PC-3 (cell line): ENCODE data around the gene KIAA1328. TPM values are rescaled to one million over a fixed set of nuclear protein-coding genes. Genes with fewer than 3 reads are reported as not detected.
"Not testable (repeated sequence)": the region's sequence is repeated elsewhere in the genome, so short reads cannot be mapped to it uniquely, and the experiment has no call there.

Experiments used
- ATAC-seq: fragments of 200-7000 bp; cut with Tn5 transposase; 2 replicates; pipeline ENCODE4 v1.9.1; 2020; ENCODE audit warnings: mild to moderate bottlenecking, moderate library complexity
- BruUV-seq: library from RNA; stranded (reverse); fragments of 400-500 nt; replicated peaks from 2 replicates; lab custom pipeline; 2021; lab: Mats Ljungman, UMichigan
- CTCF ChIA-PET: fragments of 300-600 bp; sonication (Branson Sonifier 250); formaldehyde crosslinking; loops from one replicate; lab custom pipeline; 2022; ENCODE audit warnings: antibody characterized with exemption; lab: Charles Lee
- POLR2A ChIA-PET: fragments of 300-600 bp; sonication (Branson Sonifier 250); formaldehyde crosslinking; loops from one replicate; lab custom pipeline; 2022; ENCODE audit warnings: antibody characterized with exemption; ENCODE audit not compliant: unreplicated experiment; lab: Charles Lee
- DNase-seq: peaks from one replicate; pipeline ENCODE4 v3.0.0-alpha.2; 2015
- H2AFZ ChIP-seq: fragments of 300-600 bp; sonication (generic); 2 replicates; pipeline ENCODE4 v1.6.0; 2016; ENCODE audit warnings: antibody characterized with exemption, low read length
- H3F3A ChIP-seq: fragments of 300-600 bp; sonication (generic); one replicate; pipeline ENCODE4 v1.6.0; 2017; ENCODE audit warnings: antibody characterized with exemption, low read length, control low read depth, mild to moderate bottlenecking; ENCODE audit not compliant: unreplicated experiment
- H3K27ac ChIP-seq: fragments of 300-600 bp; sonication (generic); 2 replicates; pipeline ENCODE4 v1.5.1; 2016; ENCODE audit warnings: mild to moderate bottlenecking, low read length
- H3K27me3 ChIP-seq: fragments of 300-600 bp; sonication (generic); 2 replicates; pipeline ENCODE4 v1.6.1; 2016; ENCODE audit warnings: low read length, mixed read lengths
- H3K36me3 ChIP-seq: fragments of 300-600 bp; sonication (generic); 2 replicates; pipeline ENCODE4 v1.6.1; 2016; ENCODE audit warnings: low read depth, mixed run types, low read length, mixed read lengths
- H3K4me1 ChIP-seq: fragments of 300-600 bp; sonication (generic); 2 replicates; pipeline ENCODE4 v1.5.1; 2016; ENCODE audit warnings: low read length; ENCODE audit not compliant: insufficient read depth
- H3K4me2 ChIP-seq: fragments of 300-600 bp; sonication (generic); 2 replicates; pipeline ENCODE4 v1.6.0; 2016; ENCODE audit warnings: low read length
- H3K4me3 ChIP-seq: fragments of 300-600 bp; sonication (generic); 2 replicates; pipeline ENCODE4 v1.5.1; 2016; ENCODE audit warnings: mild to moderate bottlenecking, low read length, mixed read lengths
- H3K79me2 ChIP-seq: fragments of 300-600 bp; sonication (generic); 2 replicates; pipeline ENCODE4 v1.6.1; 2017; ENCODE audit warnings: low read length, mixed read lengths
- H3K9ac ChIP-seq: fragments of 300-600 bp; sonication (generic); 2 replicates; pipeline ENCODE4 v1.6.0; 2016; ENCODE audit warnings: mild to moderate bottlenecking, low read length
- H3K9me2 ChIP-seq: fragments of 300-600 bp; sonication (generic); replicated peaks from 2 replicates; pipeline ENCODE4 v1.6.1; 2016; ENCODE audit warnings: mixed run types, low read length, mixed read lengths
- H3K9me3 ChIP-seq: fragments of 300-600 bp; sonication (generic); 2 replicates; pipeline ENCODE4 v1.6.1; 2016; ENCODE audit warnings: low read length, mixed read lengths
- H4K20me1 ChIP-seq: fragments of 300-600 bp; sonication (generic); 2 replicates; pipeline ENCODE4 v1.6.1; 2016; ENCODE audit warnings: low read length, mixed read lengths
- EZH2 ChIP-seq: fragments of 300-600 bp; sonication (generic); IDR thresholded peaks from one replicate; pipeline ENCODE4 v1.6.1; 2017; ENCODE audit warnings: antibody characterized with exemption, mild to moderate bottlenecking, low read length; ENCODE audit not compliant: unreplicated experiment
- EZH2phosphoT487 ChIP-seq: fragments of 300-600 bp; sonication (generic); IDR thresholded peaks from 2 replicates; pipeline ENCODE4 v1.6.1; 2018; ENCODE audit warnings: mild to moderate bottlenecking, antibody characterized with exemption, low read length, borderline replicate concordance
- intact Hi-C: fragments of 100-400 bp; cut with micrococcal nuclease; formaldehyde crosslinking; loops from 2 replicates; pipeline ENCODE4 v1.9.0; 2023
- total RNA-seq: library from RNA; depleted of rRNA; stranded (reverse); fragments of >200 nt; gene quantifications from 2 replicates; pipeline ENCODE4 v1.2.3, GENCODE V29; 2014
- TF ChIP-seq, protein P1 (sequence below): fragments of 300-600 bp; sonication (generic); conservative IDR thresholded peaks from 2 replicates; pipeline ENCODE4 v1.5.1; 2017; ENCODE audit warnings: antibody characterized with exemption, low read depth, mild to moderate bottlenecking, low read length

The KIAA1328 gene
- total RNA-seq, 1 experiment from 2014 or later: 4.4 TPM

DNA sequence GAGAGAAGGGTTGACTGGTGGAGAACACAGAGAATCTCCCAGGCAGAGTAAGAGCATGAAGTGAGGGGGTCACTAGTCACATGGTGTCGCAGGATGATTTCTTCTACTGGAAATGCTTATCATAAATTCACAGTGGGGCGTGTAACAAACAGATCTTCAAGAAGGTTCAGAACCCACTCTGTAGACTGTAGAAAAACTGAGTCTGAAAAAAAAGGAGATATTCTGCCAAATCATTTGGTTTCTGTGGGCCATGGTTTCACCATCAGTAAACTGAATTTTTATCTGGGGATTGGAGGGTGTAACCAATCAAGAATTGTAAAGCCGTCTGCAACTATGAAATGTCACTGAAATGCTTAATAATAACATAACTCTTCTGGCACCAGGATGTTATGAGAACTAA, 15.1 kb upstream of the KIAA1328 start:
- no peaks in the 10 kb centered on the region for H3K27me3 ChIP-seq
- H3K36me3 ChIP-seq: no peaks in the 10 kb centered on the region
- no peaks in the 10 kb centered on the region for H3K4me1 ChIP-seq
- DNase-seq (no peak), ATAC-seq (no peak)
- H2AFZ ChIP-seq: no peak overlapping the region
- no peaks in the 10 kb centered on the region for H3K9me2 ChIP-seq
- H3F3A ChIP-seq: no peaks in the 10 kb centered on the region
- CTCF ChIA-PET: no interaction called here
- POLR2A ChIA-PET: no interaction called here
- H4K20me1 ChIP-seq: no peaks in the 10 kb centered on the region
- no peak overlapping the region for H3K27ac ChIP-seq
- H3K4me3 ChIP-seq: no peak overlapping the region
- no peak overlapping the region for H3K4me2 ChIP-seq
- H3K9me3 ChIP-seq: no peaks in the 10 kb centered on the region
- intact Hi-C loops: no loop called here
- no peak overlapping the region for H3K9ac ChIP-seq
- H3K79me2 ChIP-seq: no peaks in the 10 kb centered on the region
- BruUV-seq: no TSS peak
- TF ChIP-seq, protein P1, sequence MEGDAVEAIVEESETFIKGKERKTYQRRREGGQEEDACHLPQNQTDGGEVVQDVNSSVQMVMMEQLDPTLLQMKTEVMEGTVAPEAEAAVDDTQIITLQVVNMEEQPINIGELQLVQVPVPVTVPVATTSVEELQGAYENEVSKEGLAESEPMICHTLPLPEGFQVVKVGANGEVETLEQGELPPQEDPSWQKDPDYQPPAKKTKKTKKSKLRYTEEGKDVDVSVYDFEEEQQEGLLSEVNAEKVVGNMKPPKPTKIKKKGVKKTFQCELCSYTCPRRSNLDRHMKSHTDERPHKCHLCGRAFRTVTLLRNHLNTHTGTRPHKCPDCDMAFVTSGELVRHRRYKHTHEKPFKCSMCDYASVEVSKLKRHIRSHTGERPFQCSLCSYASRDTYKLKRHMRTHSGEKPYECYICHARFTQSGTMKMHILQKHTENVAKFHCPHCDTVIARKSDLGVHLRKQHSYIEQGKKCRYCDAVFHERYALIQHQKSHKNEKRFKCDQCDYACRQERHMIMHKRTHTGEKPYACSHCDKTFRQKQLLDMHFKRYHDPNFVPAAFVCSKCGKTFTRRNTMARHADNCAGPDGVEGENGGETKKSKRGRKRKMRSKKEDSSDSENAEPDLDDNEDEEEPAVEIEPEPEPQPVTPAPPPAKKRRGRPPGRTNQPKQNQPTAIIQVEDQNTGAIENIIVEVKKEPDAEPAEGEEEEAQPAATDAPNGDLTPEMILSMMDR: no peak
- no peak for TF ChIP-seq EZH2
- no peak for TF ChIP-seq EZH2phosphoT487

GRCh38 chr18:36814994-36815393, 13.9 kb upstream of the KIAA1328 start:
- ATAC-seq (no peak), DNase-seq (no peak)
- no peaks in the 10 kb centered on the region for H3K4me1 ChIP-seq
- BruUV-seq: no TSS peak
- TF ChIP-seq EZH2 (no peak), EZH2phosphoT487 (no peak)
- TF ChIP-seq, protein P1: no peak
- no peak overlapping the region for H3K4me3 ChIP-seq
- H3K36me3 ChIP-seq: no peaks in the 10 kb centered on the region
- no peaks in the 10 kb centered on the region for H3K79me2 ChIP-seq
- intact Hi-C loops: no loop called here
- H3K9ac ChIP-seq: no peak overlapping the region
- no peaks in the 10 kb centered on the region for H3K9me2 ChIP-seq
- H3F3A ChIP-seq: no peaks in the 10 kb centered on the region
- no peak overlapping the region for H3K27ac ChIP-seq
- H2AFZ ChIP-seq: no peak overlapping the region
- ChIA-PET CTCF (no interaction called here), POLR2A (no interaction called here)
- H4K20me1 ChIP-seq: no peaks in the 10 kb centered on the region
- no peak overlapping the region for H3K4me2 ChIP-seq
- H3K9me3 ChIP-seq: no peaks in the 10 kb centered on the region
- H3K27me3 ChIP-seq: no peaks in the 10 kb centered on the region

DNA sequence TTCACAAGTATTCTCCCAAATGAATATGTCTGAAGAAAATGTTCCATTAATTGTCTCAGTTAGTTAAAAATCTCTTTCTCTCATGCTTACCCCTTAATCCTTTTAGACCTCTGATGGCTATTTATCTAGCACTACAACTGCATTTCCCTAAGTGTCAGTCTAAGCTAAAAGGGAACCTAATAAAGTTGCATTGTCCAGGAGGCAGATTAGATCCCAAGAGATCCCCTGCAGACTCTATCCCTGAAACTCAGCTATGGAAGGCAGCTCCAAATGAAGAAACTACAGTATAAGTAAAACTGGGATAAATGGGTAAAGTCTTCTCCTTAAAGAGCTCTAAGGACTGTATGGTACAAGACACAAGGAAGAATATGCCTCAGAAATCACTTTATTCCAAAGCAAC, 12.8 kb upstream of the KIAA1328 start:
- H3K9me2 ChIP-seq, H3K9ac ChIP-seq, BruUV-seq, H3K27me3 ChIP-seq, H3K36me3 ChIP-seq, H3K4me2 ChIP-seq, POLR2A ChIA-PET, DNase-seq, ATAC-seq, H3K9me3 ChIP-seq, CTCF ChIA-PET, H3K27ac ChIP-seq, H4K20me1 ChIP-seq, H3K79me2 ChIP-seq, intact Hi-C loops, H3K4me3 ChIP-seq, H3K4me1 ChIP-seq, H3F3A ChIP-seq, H2AFZ ChIP-seq: not testable (repeated sequence)
